OCI-LY7 (cell line): Measurements from ENCODE around the gene FDXR.

Experiments used
- CTCF ChIP-seq: fragments of 200-600 bp; sonication (generic); conservative IDR thresholded peaks from 2 replicates; pipeline ENCODE4 v1.5.1; 2014; ENCODE audit warnings: mild to moderate bottlenecking, antibody characterized with exemption, low read length, moderate library complexity, mixed read lengths
- EZH2phosphoT487 ChIP-seq: fragments of 200-600 bp; sonication (generic); IDR thresholded peaks from 2 replicates; pipeline ENCODE4 v1.6.1; 2018; ENCODE audit warnings: low read depth, borderline replicate concordance, mild to moderate bottlenecking, mixed run types, antibody characterized with exemption, low read length, moderate library complexity, mixed read lengths

DNA sequence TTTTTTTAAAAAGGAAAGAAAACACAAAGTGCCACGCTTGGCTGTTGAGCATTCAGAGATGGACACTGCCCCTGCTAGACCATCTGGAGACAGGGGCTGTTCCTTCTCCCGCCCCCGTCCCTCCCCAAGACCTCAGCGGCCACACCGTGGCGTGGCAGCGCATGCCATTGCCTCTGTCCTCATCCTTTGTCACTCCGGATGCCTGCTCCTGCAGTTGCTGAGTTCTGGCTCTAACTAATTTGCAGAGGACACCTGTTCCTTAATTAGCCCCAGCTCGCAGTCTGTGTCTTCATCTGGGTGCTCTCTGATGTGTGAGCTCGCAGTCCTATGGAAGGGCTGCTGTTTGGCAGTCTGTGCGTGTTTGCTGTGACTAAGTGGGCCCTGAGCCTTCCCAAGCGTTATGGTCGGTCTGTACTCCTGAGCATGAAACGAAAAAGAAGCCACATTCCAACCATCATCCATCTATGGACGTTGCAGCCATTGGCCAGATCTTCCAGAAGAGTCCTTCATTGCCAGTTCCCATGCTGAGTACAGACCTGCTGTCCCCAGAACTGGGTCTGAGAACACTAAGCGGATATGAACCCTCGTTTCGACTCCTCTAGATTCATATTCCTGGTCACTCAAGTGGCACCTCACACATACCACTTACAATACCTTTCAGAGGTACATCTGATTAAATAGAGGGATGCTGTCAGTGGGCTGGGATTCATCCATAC, 55.7 kb downstream of the FDXR start:
- no peak for TF ChIP-seq CTCF
- TF ChIP-seq EZH2phosphoT487: no peak
